ENCODE data around the gene PCCB. TPM values are rescaled to one million over a fixed set of nuclear protein-coding genes. Genes with fewer than 3 reads are reported as not detected.

Gene PCCB
- total and polyA plus RNA-seq, 2 of the 8 experiments (the other 6 are each of a cell fraction or from before 2014, with no cell fraction given): 56.7 to 84.4 TPM

DNA sequence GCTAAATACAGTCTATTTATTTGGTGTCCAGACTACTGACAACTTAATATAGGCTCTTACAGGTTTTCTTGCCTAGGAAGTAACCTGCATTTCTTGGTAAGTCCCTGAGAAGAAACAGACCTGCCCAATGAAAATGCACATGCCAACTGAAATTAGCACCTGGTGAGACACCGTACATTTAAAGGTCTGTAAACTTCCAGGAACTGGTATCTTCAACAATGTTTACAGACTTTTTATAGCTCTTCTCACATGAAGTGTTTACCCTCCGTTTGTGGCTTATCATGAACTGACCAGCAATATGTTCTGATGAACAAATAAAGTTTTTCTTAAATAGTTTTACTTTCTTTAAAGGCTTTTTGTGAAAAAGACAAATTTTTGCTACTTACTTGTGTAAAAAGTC, 93.3 kb downstream of the PCCB start (continued):
- TF ChIP-seq ZNF274 (IDR thresholded peaks at IDR 0.05; ENCODE audit: borderline replicate concordance, extremely low read depth, low read length): no peak
- no peak for TF ChIP-seq RXRA (IDR thresholded peaks at IDR 0.05; ENCODE audit: insufficient read depth, low read depth, low read length)
- TF ChIP-seq POLR2AphosphoS5 (IDR thresholded peaks at IDR 0.05; ENCODE audit: low read depth, low read length): no peak
